Glutamatergic neuron (in vitro differentiated cells): ENCODE measurements around the gene RALGPS2. TPM values are rescaled to one million over a fixed set of nuclear protein-coding genes. Genes with fewer than 3 reads are reported as not detected.
"Not testable (repeated sequence)": the region's sequence is repeated elsewhere in the genome, so short reads cannot be mapped to it uniquely, and the experiment has no call there.

Experiments
- DNase-seq: peaks from one replicate; pipeline ENCODE4 v3.0.0; 2022
- H3K27ac Mint-ChIP-seq: one replicate; pipeline ENCODE4 v1.8.0; 2020; ENCODE audit warnings: mild to moderate bottlenecking, mixed read lengths, inconsistent platforms; ENCODE audit not compliant: unreplicated experiment
- H3K27me3 Mint-ChIP-seq: one replicate; pipeline ENCODE4 v1.8.0; 2020; ENCODE audit warnings: mild to moderate bottlenecking, moderate library complexity, mixed read lengths, inconsistent platforms; ENCODE audit not compliant: unreplicated experiment
- H3K36me3 Mint-ChIP-seq: one replicate; pipeline ENCODE4 v1.8.0; 2020; ENCODE audit warnings: mild to moderate bottlenecking, mixed read lengths, inconsistent platforms; ENCODE audit not compliant: unreplicated experiment
- H3K4me1 Mint-ChIP-seq: one replicate; pipeline ENCODE4 v1.8.0; 2020; ENCODE audit warnings: mild to moderate bottlenecking, low read depth, mixed read lengths, inconsistent platforms; ENCODE audit not compliant: unreplicated experiment
- H3K4me3 Mint-ChIP-seq: one replicate; pipeline ENCODE4 v1.8.0; 2020; ENCODE audit warnings: mild to moderate bottlenecking, mixed read lengths, inconsistent platforms; ENCODE audit not compliant: unreplicated experiment
- H3K9me3 Mint-ChIP-seq: one replicate; pipeline ENCODE4 v1.8.0; 2020; ENCODE audit warnings: mild to moderate bottlenecking, moderate library complexity, mixed read lengths, inconsistent platforms; ENCODE audit not compliant: unreplicated experiment
- CTCF ChIP-seq: fragments of 200-600 bp; sonication (generic); IDR thresholded peaks from one replicate; pipeline ENCODE4 v1.5.0; 2021; ENCODE audit not compliant: partially characterized antibody, unreplicated experiment
- total RNA-seq: library from RNA; stranded (reverse); fragmentation: NEBNext Ultra II Directional; extraction: Animal tissue kit (Norgen Biotek cat#: 25700); gene quantifications from one replicate; pipeline ENCODE4 v1.2.1, GENCODE V29; 2021; ENCODE audit not compliant: unreplicated experiment

Gene RALGPS2
- total RNA-seq, 1 donor from 2014 or later, result 17.9 TPM

DNA sequence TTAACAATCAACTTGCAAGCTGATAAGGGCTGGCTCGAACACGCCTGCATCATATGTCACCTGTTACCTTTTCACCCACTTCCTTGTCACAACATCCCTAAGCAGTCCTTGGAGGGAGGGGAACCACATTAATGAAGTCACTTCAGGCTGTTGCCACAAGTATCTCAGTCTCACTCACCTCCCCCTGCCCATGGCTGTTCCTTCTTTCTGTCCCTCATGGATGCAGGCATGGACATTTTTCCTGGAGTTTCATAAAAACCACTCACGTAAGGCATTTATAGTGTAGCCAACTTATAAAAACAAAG, 222.6 kb downstream of the RALGPS2 start:
- H3K9me3 Mint-ChIP-seq, result peaks cover 4% of the 10 kb centered on the region
- TF ChIP-seq CTCF, result no peak
- peaks cover 4% of the 10 kb centered on the region for H3K27me3 Mint-ChIP-seq

GRCh38 chr1:178948676-178949075, 223.6 kb downstream of the RALGPS2 start:
- peaks cover 4% of the 10 kb centered on the region for H3K9me3 Mint-ChIP-seq
- H3K27me3 Mint-ChIP-seq, result peaks cover 4% of the 10 kb centered on the region
- no peaks in the 10 kb centered on the region for H3K36me3 Mint-ChIP-seq
- no peak overlapping the region for H3K27ac Mint-ChIP-seq
- TF ChIP-seq CTCF, result no peak
- DNase-seq, result no peak
- H3K4me1 Mint-ChIP-seq, result no peaks in the 10 kb centered on the region
- no peak overlapping the region for H3K4me3 Mint-ChIP-seq

More for the DNA sequence above, 222.6 kb downstream of the RALGPS2 start:
- H3K27ac Mint-ChIP-seq, result no peak overlapping the region
- no peaks in the 10 kb centered on the region for H3K36me3 Mint-ChIP-seq
- DNase-seq, result no peak
- H3K4me1 Mint-ChIP-seq, result peaks cover 1% of the 10 kb centered on the region
- H3K4me3 Mint-ChIP-seq, result no peak overlapping the region

GRCh38 chr1:178949866-178950265, 224.8 kb downstream of the RALGPS2 start:
- not testable (repeated sequence) for H3K9me3 Mint-ChIP-seq, DNase-seq, H3K27ac Mint-ChIP-seq, H3K36me3 Mint-ChIP-seq, H3K4me3 Mint-ChIP-seq, H3K4me1 Mint-ChIP-seq, H3K27me3 Mint-ChIP-seq

- H3K36me3 Mint-ChIP-seq, result no peaks in the 10 kb centered on the region
- no peak overlapping the region for H3K27ac Mint-ChIP-seq
- TF ChIP-seq CTCF, result no peak
- H3K9me3 Mint-ChIP-seq, result peaks cover 6% of the 10 kb centered on the region
- no peak overlapping the region for H3K4me3 Mint-ChIP-seq
- DNase-seq, result no peak
- H3K27me3 Mint-ChIP-seq, result peaks cover 4% of the 10 kb centered on the region
- no peaks in the 10 kb centered on the region for H3K4me1 Mint-ChIP-seq
Measured at GRCh38 chr1:178951600-178951999, 226.6 kb downstream of the RALGPS2 start.

DNA sequence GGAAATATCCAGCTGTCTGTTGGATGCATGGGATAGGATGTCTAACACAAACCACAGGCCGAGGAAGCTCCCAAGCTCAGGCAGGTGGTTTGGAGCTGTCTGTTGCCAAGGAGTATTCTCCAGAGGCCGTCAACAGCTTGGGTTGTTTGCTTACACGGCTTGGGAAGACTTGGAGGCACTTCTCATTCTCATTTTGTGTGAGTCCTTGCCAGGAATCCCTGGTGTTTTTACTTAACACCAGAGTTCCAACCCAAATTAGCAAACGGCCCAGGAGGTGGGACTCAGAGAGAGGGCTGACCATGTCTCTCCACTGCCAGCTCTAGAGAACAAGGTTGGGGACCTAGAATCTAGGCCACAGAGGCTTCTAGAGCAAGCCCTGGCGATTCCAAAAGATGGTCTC, 228.0 kb downstream of the RALGPS2 start:
- Mint-ChIP-seq H3K4me3 (no peak overlapping the region), H3K36me3 (no peaks in the 10 kb centered on the region), H3K9me3 (peaks cover 6% of the 10 kb centered on the region), H3K4me1 (no peaks in the 10 kb centered on the region), H3K27ac (no peak overlapping the region), H3K27me3 (peaks cover 4% of the 10 kb centered on the region)
- no peak for TF ChIP-seq CTCF
- no peak for DNase-seq
